Muscle layer of duodenum (tissue), 2 donors: Measurements from ENCODE around the gene RELCH.

ENCODE experiments used
- H3K27ac ChIP-seq: one replicate; pipeline ENCODE4 v1.7.0; 2013; ENCODE audit warnings: mild to moderate bottlenecking, low read length
- H3K27me3 ChIP-seq: one replicate; pipeline ENCODE4 v1.7.0; 2013; ENCODE audit warnings: low read depth, mild to moderate bottlenecking, control low read depth, low read length
- H3K36me3 ChIP-seq, 2 donors: one replicate each; pipeline ENCODE4 v1.7.0; 2013; ENCODE audit warnings: low read length in 2 of 2, control low read depth in 1 of 2, mild to moderate bottlenecking in 1 of 2; ENCODE audit not compliant: insufficient read depth in 2 of 2, control insufficient read depth in 1 of 2
- H3K4me1 ChIP-seq, 2 donors: one replicate each; pipeline ENCODE4 v1.7.0; 2013; ENCODE audit warnings: low read length in 2 of 2, mild to moderate bottlenecking in 2 of 2, control low read depth in 1 of 2, moderate library complexity in 1 of 2; ENCODE audit not compliant: insufficient read depth in 2 of 2, control insufficient read depth in 1 of 2
- H3K4me3 ChIP-seq, 2 donors: one replicate each; pipeline ENCODE4 v1.7.0; 2013; ENCODE audit warnings: low read length in 2 of 2, low read depth in 1 of 2, mild to moderate bottlenecking in 1 of 2
- H3K9me3 ChIP-seq, 2 donors: one replicate each; pipeline ENCODE4 v1.7.0; 2013; ENCODE audit warnings: low read length in 2 of 2, control low read depth in 1 of 2, mild to moderate bottlenecking in 1 of 2; ENCODE audit not compliant: control insufficient read depth in 1 of 2
- donor health status: healthy.

Gene RELCH

DNA sequence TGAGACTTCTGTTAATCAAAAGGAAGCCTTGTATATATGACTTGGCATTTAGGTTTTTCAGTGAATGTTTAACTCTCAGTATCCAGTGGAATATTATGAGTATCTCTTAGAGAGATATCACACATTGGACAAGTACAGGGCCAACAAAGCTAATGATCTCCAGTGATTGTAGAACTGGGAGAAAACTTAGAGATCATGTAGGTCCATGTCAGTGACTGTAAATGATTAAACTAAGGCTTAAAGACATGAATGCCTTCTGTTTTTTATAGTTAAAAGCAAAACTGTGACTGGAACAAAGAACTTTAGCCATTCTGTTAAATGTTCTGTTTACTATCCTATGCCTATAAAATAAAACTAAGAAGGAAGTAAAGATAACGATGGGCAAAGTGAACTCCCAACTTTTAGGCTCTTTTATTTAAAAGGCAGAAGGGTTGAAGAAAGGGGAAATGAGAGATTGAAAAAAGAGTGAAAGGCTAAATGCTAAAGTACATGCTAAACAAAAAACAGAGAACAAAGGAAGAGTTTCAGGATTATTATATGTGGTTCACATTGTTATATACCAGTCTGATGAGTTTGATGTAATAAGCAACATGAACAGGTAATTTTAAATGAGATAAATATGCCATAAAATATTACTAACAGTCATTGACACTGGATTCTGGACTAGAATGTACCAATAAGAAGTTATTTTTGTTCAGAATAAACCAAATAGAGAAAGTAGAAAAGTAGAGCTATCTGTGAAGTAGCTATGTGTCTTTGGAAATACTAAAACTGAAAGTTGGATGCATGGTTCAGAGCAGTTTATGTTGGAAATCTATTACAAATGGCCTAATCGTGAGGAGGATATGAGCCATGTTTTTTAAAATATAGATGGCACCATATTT, 101.0 kb downstream of the RELCH start:
- H3K27ac ChIP-seq: no peak overlapping the region
- peaks cover 15 to 25% of the 10 kb centered on the region in 2 donors for H3K36me3 ChIP-seq
- no peak overlapping the region for H3K4me3 ChIP-seq

GRCh38 chr18:62288665-62289008, 101.6 kb downstream of the RELCH start:
- no peaks in the 10 kb centered on the region for H3K27me3 ChIP-seq
- H3K4me1 ChIP-seq: no peaks in the 10 kb centered on the region
- peaks cover 15 to 28% of the 10 kb centered on the region in 2 donors for H3K36me3 ChIP-seq
- H3K9me3 ChIP-seq: no peaks in the 10 kb centered on the region
- H3K27ac ChIP-seq: no peak overlapping the region
- H3K4me3 ChIP-seq: no peak overlapping the region

More for the DNA sequence above, 101.0 kb downstream of the RELCH start:
- H3K9me3 ChIP-seq: no peaks in the 10 kb centered on the region
- no peaks in the 10 kb centered on the region for H3K4me1 ChIP-seq
- no peaks in the 10 kb centered on the region for H3K27me3 ChIP-seq

- Histone ChIP-seq H3K4me1 (no peaks in the 10 kb centered on the region), H3K9me3 (no peaks in the 10 kb centered on the region), H3K27me3 (no peaks in the 10 kb centered on the region), H3K27ac (no peak overlapping the region), H3K36me3 (peaks cover 15 to 27% of the 10 kb centered on the region in 2 donors), H3K4me3 (no peak overlapping the region)
Measured at GRCh38 chr18:62289047-62289446, 102.0 kb downstream of the RELCH start.

DNA sequence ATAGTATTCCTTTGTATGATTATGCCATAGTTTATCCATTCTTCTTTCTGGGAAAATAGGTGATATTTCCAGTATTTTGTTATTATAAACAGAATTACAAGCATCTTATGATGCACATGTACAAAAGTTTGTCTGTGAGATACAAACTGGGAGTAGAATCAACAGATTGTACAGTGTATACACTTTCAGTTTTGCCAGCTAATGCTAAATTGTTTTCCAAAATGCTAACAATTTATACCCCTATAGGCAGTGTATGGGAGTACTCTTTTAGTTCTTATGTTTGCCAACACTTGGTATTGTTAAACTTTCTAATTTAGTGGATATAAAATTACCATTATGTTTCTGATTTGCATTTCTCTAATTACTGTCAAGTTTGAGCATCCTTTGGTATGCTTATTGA, 107.0 kb downstream of the RELCH start:
- H3K27ac ChIP-seq: no peak overlapping the region
- no peaks in the 10 kb centered on the region for H3K27me3 ChIP-seq
- no peaks in the 10 kb centered on the region for H3K9me3 ChIP-seq
- H3K36me3 ChIP-seq: peaks cover 14 to 23% of the 10 kb centered on the region in 2 donors
- H3K4me1 ChIP-seq: no peaks in the 10 kb centered on the region
- H3K4me3 ChIP-seq: no peak overlapping the region

DNA sequence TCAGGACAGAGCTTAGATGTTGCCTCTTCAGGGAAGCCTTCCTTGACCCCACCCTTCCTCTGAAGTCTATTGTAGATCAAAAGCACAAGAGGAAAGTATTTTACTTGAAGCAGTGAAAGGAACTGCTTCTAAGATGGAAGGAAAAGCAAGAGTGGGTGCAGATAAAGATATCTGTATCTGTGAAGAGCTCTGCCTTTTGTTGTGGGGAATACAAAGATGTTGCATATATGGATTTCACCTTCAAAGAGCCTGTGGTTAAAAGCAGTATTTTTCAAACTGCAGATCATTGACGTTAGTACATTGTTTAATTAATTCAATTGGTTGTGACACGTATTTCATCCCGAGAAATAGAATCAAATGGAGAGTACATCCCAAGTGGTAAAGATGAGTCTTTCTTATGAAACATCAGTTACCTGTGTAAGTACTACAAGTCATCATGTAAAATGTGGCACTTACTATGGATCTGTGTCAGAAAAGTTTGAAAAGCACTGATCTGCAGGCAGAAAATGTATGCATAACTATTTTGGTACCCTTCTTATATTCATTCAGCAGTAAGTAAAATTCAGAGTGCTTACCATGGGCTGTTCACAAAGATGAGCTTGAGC, 113.4 kb downstream of the RELCH start:
- no peak overlapping the region for H3K27ac ChIP-seq
- H3K27me3 ChIP-seq: no peaks in the 10 kb centered on the region
- no peaks in the 10 kb centered on the region for H3K4me1 ChIP-seq
- no peaks in the 10 kb centered on the region for H3K9me3 ChIP-seq
- peaks cover 34 to 38% of the 10 kb centered on the region in 2 donors for H3K36me3 ChIP-seq
- no peak overlapping the region for H3K4me3 ChIP-seq

DNA sequence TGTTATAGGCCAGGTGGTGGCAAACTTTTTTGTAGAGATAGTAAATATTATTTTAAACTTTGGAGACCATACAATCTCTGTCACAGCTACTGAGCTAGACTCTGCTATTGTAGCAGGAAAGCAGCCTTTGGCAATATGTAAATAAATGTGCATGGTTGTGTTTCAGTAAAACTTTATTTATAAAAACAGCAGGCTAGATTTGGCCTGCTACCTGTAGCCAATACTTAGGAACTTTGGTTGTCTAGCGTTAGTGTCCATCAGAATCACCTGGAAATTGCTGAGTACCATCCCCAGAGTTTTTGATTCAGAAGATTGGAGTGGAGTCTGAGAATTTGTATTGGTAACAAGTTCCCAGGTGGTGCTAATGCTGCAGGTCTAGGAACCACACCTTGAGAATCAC, 114.3 kb downstream of the RELCH start:
- Histone ChIP-seq H3K9me3 (no peaks in the 10 kb centered on the region), H3K4me3 (no peak overlapping the region), H3K36me3 (peaks cover 34 to 41% of the 10 kb centered on the region in 2 donors), H3K27me3 (no peaks in the 10 kb centered on the region), H3K27ac (no peak overlapping the region), H3K4me1 (no peaks in the 10 kb centered on the region)

- Histone ChIP-seq H3K9me3 (no peaks in the 10 kb centered on the region), H3K27ac (no peak overlapping the region), H3K4me3 (no peak overlapping the region), H3K27me3 (no peaks in the 10 kb centered on the region), H3K4me1 (no peaks in the 10 kb centered on the region), H3K36me3 (peaks cover 0 to 21% of the 10 kb centered on the region in 2 donors)
Measured at GRCh38 chr18:62312851-62313250, 125.8 kb downstream of the RELCH start.

GRCh38 chr18:62318228-62319180, 131.4 kb downstream of the RELCH start:
- Histone ChIP-seq H3K36me3 (no peaks in the 10 kb centered on the region), H3K4me1 (no peaks in the 10 kb centered on the region), H3K4me3 (no peak overlapping the region), H3K27ac (no peak overlapping the region), H3K27me3 (no peaks in the 10 kb centered on the region), H3K9me3 (no peaks in the 10 kb centered on the region)

DNA sequence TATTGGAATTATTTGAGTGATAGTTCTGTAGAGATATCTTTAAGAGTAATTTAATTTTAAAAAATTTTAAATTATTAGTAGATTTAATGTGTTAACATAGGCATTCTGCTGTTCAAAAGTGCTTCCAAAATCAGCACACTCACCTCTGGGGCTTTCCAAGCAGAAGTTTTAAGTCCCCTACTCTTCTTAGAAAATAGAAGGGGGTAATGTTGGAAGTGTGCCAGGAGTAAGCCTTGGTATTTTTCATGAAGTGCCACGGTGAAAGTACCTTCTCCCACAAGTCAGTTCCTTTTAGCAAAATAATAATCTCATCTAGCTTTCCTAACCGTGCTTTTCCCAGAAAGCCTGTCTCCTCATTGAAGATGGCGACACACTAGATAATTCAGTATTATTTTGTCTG, 134.1 kb downstream of the RELCH start:
- no peak overlapping the region for H3K27ac ChIP-seq
- no peaks in the 10 kb centered on the region for H3K9me3 ChIP-seq
- peaks cover 0 to 10% of the 10 kb centered on the region in 2 donors for H3K4me1 ChIP-seq
- no peaks in the 10 kb centered on the region for H3K36me3 ChIP-seq
- H3K27me3 ChIP-seq: peaks cover 8% of the 10 kb centered on the region
- no peak overlapping the region for H3K4me3 ChIP-seq

DNA sequence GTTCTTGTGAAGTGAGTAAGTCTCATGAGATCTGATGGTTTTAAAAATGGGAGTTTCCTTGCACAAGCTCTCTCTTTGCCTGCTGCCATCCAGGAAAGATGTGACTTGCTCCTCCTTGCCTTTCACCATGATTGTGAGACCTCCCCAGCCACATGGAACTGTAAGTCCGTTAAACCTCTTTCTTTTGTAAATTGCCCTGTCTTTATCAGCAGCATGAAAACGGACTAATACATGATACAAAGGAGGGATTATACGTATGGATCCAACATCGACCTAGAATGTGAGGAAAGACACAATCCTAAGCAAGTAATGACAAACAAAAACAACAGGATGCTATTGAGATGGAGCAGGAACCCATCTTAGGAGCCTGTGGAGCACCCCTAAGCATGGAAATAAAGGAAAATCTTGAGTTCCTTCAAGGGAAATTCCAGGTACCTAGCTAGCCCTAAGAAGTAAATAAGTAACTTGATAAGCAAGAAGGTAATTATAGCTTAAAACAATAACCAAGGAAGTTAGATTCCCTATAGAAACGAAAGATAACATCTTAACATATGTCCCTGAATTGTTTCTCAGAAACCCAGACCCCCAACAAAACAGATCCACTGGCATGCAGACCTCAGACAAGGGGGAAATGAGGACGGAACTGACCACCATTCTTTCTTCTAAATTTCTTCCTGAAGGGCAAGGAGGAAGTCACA, 136.6 kb downstream of the RELCH start:
- Histone ChIP-seq H3K27me3 (peaks cover 27% of the 10 kb centered on the region), H3K36me3 (no peaks in the 10 kb centered on the region), H3K4me3 (no peak overlapping the region), H3K27ac (no peak overlapping the region), H3K9me3 (no peaks in the 10 kb centered on the region), H3K4me1 (peaks cover 0 to 16% of the 10 kb centered on the region in 2 donors)
